GM19463 (cell line): Measurements from ENCODE around the gene RPLP2.

Experiments
- ATAC-seq: cut with Tn5 transposase; IDR thresholded peaks from one replicate; pipeline ENCODE4 v1.9.1; 2021; ENCODE audit warnings: mild to moderate bottlenecking, moderate library complexity; ENCODE audit not compliant: unreplicated experiment

The RPLP2 gene

DNA sequence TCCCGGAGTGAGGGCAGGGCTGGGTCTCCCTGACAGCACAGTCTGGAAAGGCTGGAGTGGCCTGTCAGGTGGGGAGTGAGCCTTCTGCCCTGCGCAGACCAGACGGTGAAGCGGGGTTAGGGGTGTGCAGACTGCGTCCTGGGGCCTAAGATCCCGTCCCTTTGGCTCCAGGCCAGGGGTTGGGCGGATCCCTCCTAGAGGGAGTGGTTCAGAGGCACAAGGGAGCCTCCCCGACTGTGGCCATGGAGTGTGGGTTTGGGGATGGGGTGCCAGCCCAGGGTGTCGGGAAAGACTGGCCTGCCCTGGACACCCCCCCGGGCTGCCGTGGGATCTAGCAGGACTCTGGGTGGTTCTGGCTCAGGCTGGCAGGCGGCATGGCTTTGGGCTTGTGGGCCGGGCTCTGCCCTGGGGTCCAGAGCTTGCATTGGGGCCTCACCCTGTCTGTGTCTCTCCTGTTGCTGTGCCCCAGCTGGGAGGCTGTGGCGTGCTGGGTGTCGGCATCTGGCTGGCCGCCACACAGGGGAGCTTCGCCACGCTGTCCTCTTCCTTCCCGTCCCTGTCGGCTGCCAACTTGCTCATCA lies 52.4 kb downstream of the RPLP2 start:
- ATAC-seq, result no peak
